ENCODE results near the gene ZNF23.

The ZNF23 gene

GRCh38 chr16:71441348-71442050 lies 20.5 kb downstream of the ZNF23 start:
- DNase-seq (ENCODE audit: low read depth), result no peak
- no peak for TF ChIP-seq CTCF (IDR thresholded peaks at IDR 0.05; ENCODE audit: low read length, missing control alignments)
- H3K4me3 ChIP-seq (replicated peaks; ENCODE audit: low read depth, low read length), result no peak overlapping the region

- no peak overlapping the region for H3K4me3 ChIP-seq (replicated peaks; ENCODE audit: low read depth, low read length)
- DNase-seq (ENCODE audit: low read depth), result no peak
- TF ChIP-seq CTCF (IDR thresholded peaks at IDR 0.05; ENCODE audit: low read length, missing control alignments), result no peak
Measured at GRCh38 chr16:71440669-71441347, 21.2 kb downstream of the ZNF23 start.

DNA sequence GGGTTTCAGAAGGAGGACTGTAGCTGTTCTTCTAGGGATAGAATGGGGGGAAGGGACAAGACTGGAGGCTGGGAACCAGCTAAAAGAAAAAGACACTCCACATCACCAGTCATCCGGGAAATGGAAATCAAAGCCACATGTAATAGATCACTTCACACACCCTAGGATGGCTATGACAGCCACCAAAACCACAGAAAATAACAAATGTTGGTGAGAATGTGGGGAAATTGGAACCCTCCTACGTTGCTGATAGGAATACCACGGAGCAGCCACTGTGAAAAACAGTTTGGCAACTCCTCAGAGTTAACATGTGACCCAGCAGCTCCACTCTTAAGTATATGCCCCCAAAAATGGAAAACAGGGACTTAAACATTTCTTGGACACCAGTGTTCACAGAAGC lies 22.5 kb downstream of the ZNF23 start:
- no peak overlapping the region for H3K4me3 ChIP-seq (replicated peaks; ENCODE audit: low read depth, low read length)
- no peak for DNase-seq (ENCODE audit: low read depth)
- TF ChIP-seq CTCF (IDR thresholded peaks at IDR 0.05; ENCODE audit: low read length, missing control alignments), result no peak

DNA sequence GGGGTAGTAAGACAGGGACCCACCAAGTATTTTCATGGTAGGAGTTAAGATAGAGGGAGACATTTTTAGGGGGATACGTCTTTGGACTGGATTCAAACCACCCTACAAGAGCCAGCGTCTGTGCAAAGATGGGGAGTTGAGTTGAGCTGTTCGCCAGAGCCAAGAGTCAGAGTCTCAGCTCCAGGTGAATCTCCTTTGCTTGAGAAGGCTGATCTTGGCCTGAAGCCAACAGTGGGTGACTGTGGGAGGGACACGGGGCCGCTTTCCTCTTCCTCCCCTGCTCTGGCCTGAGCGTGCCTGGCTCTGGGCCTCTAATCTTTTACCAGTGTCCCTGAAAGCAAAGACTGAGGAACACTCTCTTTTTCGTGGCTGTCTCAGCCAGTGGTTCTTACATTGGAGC lies 25.6 kb downstream of the ZNF23 start:
- TF ChIP-seq CTCF (IDR thresholded peaks at IDR 0.05; ENCODE audit: low read length, missing control alignments), result no peak
- no peak for DNase-seq (ENCODE audit: low read depth)
- no peak overlapping the region for H3K4me3 ChIP-seq (replicated peaks; ENCODE audit: low read depth, low read length)

DNA sequence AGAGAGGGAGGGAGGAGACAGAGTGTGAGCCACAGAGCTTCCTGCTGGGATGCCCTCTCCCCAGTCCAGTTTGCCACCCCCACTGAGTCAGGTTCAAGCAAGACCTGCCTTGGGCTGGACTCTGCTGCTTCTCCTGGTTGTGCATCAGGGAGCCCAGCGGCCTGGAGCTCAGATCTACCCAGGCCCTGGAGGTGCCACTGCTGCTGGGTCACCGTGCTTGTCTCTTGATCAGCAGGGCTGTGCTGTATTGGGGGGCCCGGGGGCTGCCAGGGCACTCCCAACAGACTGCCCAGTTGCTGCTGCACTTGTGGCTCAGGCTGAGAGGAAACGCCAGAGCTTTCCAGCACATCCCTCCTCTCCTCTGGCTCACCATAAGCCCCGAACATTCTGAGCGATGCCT lies 29.1 kb downstream of the ZNF23 start:
- no peak overlapping the region for H3K4me3 ChIP-seq (replicated peaks; ENCODE audit: low read depth, low read length)
- no peak for TF ChIP-seq CTCF (IDR thresholded peaks at IDR 0.05; ENCODE audit: low read length, missing control alignments)
- DNase-seq (ENCODE audit: low read depth), result no peak

DNA sequence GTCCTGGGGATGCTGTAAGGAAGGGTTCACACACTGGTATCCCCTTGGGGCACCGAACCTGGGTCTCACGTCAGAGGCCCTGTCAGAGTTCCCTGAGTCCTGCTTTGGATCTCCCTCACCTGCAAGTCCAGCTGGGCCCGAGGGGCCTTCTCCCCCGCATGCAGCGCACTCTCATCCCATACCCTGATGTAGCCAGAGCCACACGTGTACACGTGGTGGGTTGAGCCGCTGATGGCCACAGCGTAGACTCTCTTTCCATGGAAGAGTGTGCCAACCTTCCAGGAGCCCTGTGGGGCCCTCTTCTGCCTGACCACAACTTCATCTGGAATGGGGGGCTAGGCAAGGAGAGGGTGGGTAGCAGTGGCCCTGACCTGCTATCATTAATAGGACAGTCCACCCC lies 30.1 kb downstream of the ZNF23 start:
- no peak for TF ChIP-seq CTCF (IDR thresholded peaks at IDR 0.05; ENCODE audit: low read length, missing control alignments)
- DNase-seq (ENCODE audit: low read depth), result no peak
- H3K4me3 ChIP-seq (replicated peaks; ENCODE audit: low read depth, low read length), result no peak overlapping the region

DNA sequence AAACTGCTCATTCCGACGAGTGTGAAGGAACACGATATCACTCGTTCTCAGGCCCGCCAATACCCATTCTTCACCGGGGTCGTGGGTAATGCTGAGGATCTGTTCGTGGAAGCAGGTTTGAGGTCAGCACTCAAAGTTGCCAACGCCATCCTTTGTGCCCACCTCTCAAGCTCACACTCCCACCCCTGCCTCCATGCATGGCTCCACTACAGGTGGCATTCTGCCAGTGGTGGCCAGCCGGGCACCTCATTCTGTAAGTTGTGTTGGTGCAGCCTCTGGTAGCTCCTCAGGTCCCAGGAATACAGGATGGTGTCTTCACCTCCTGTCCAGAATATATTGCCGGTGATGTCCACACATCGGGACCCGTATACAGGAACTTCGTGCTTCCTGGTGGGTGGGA lies 30.9 kb downstream of the ZNF23 start:
- no peak for DNase-seq (ENCODE audit: low read depth)
- no peak for TF ChIP-seq CTCF (IDR thresholded peaks at IDR 0.05; ENCODE audit: low read length, missing control alignments)
- H3K4me3 ChIP-seq (replicated peaks; ENCODE audit: low read depth, low read length), result no peak overlapping the region

Measured in fibroblast of pulmonary artery (primary cell).